Measurements from ENCODE around the gene ANKS1B. TPM values are rescaled to one million over a fixed set of nuclear protein-coding genes. Genes with fewer than 3 reads are reported as not detected.

ANKS1B gene
- total RNA-seq, 1 donor from 2014 or later, result 2.3 TPM

DNA sequence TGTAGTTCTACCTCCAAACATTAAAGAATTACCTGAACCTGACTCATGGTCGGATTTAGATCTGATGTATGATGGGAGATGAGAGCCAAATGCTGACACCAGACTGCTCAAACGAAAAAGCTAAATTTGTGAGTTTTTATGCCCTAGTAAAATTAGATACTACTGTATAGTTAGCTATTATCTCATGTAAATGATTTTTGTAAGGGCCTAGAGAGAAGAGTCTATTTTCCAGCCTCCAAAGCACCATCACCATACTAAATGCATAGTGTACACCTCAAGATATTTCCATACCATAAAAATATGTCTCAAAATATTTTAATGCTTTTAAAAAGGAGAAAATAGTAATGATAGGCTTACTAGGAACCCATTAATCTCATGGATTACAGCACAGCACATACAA lies 18.3 kb downstream of the ANKS1B start:
- Mint-ChIP-seq H3K27ac (ENCODE audit: unreplicated experiment) (no peak overlapping the region), H3K4me3 (ENCODE audit: unreplicated experiment) (no peak overlapping the region), H3K4me1 (ENCODE audit: low read depth) (no peaks in the 10 kb centered on the region), H3K27me3 (ENCODE audit: low read depth) (peaks cover 15% of the 10 kb centered on the region), H3K36me3 (ENCODE audit: low read depth) (no peaks in the 10 kb centered on the region), H3K9me3 (ENCODE audit: low read depth) (peaks cover 3% of the 10 kb centered on the region)
- no peak for DNase-seq (ENCODE audit: low spot score)
- TF ChIP-seq, protein P1, sequence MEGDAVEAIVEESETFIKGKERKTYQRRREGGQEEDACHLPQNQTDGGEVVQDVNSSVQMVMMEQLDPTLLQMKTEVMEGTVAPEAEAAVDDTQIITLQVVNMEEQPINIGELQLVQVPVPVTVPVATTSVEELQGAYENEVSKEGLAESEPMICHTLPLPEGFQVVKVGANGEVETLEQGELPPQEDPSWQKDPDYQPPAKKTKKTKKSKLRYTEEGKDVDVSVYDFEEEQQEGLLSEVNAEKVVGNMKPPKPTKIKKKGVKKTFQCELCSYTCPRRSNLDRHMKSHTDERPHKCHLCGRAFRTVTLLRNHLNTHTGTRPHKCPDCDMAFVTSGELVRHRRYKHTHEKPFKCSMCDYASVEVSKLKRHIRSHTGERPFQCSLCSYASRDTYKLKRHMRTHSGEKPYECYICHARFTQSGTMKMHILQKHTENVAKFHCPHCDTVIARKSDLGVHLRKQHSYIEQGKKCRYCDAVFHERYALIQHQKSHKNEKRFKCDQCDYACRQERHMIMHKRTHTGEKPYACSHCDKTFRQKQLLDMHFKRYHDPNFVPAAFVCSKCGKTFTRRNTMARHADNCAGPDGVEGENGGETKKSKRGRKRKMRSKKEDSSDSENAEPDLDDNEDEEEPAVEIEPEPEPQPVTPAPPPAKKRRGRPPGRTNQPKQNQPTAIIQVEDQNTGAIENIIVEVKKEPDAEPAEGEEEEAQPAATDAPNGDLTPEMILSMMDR (IDR thresholded peaks at IDR 0.05), result no peak

GRCh38 chr12:99960311-99960710 lies 24.4 kb downstream of the ANKS1B start:
- DNase-seq (ENCODE audit: low spot score), result no peak
- Mint-ChIP-seq H3K36me3 (ENCODE audit: low read depth) (no peaks in the 10 kb centered on the region), H3K9me3 (ENCODE audit: low read depth) (no peaks in the 10 kb centered on the region), H3K4me1 (ENCODE audit: low read depth) (no peaks in the 10 kb centered on the region), H3K27me3 (ENCODE audit: low read depth) (peaks cover 8% of the 10 kb centered on the region), H3K27ac (ENCODE audit: unreplicated experiment) (no peak overlapping the region), H3K4me3 (ENCODE audit: unreplicated experiment) (no peak overlapping the region)
- TF ChIP-seq, protein P1 (IDR thresholded peaks at IDR 0.05), result no peak

DNA sequence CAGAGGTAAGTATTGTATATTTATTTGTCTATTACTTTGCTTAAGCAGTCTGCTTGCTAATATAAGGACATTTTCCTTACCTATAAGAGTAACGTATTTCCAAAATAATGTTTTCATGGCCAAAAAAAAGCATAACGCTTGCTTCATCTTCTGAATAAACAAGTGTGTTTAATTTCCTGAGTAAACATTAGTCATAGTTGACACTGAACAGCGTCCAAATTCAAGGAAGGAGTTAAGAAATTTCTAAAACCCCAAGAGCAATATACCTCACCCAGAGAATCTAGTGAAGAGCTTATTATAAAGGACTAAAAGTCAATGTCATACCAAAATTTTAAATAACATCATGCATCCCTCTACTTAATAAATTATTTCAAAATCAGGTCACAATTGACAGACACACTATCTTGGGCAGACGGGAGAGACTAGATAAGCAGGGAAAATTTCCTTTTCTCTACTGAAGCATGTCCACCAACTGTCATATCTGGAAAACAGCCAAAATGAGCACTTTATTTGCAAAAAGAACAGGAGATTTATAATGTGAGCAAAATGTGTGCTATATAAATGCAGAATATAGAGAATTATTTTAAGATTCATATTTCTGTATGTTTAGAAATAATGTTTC lies 25.1 kb downstream of the ANKS1B start:
- H3K4me1 Mint-ChIP-seq (ENCODE audit: low read depth), result no peaks in the 10 kb centered on the region
- no peak overlapping the region for H3K4me3 Mint-ChIP-seq (ENCODE audit: unreplicated experiment)
- DNase-seq (ENCODE audit: low spot score), result no peak
- H3K27ac Mint-ChIP-seq (ENCODE audit: unreplicated experiment), result no peak overlapping the region
- no peaks in the 10 kb centered on the region for H3K9me3 Mint-ChIP-seq (ENCODE audit: low read depth)
- TF ChIP-seq, protein P1 (IDR thresholded peaks at IDR 0.05), result no peak
- peaks cover 11% of the 10 kb centered on the region for H3K27me3 Mint-ChIP-seq (ENCODE audit: low read depth)
- no peaks in the 10 kb centered on the region for H3K36me3 Mint-ChIP-seq (ENCODE audit: low read depth)

- H3K4me3 Mint-ChIP-seq (ENCODE audit: unreplicated experiment), result no peak overlapping the region
- no peaks in the 10 kb centered on the region for H3K4me1 Mint-ChIP-seq (ENCODE audit: low read depth)
- TF ChIP-seq, protein P1 (IDR thresholded peaks at IDR 0.05), result no peak
- DNase-seq (ENCODE audit: low spot score), result no peak
- peaks cover 2% of the 10 kb centered on the region for H3K36me3 Mint-ChIP-seq (ENCODE audit: low read depth)
- peaks cover 21% of the 10 kb centered on the region for H3K27me3 Mint-ChIP-seq (ENCODE audit: low read depth)
- H3K27ac Mint-ChIP-seq (ENCODE audit: unreplicated experiment), result no peak overlapping the region
- no peaks in the 10 kb centered on the region for H3K9me3 Mint-ChIP-seq (ENCODE audit: low read depth)
Observed at GRCh38 chr12:99957866-99958466, 26.8 kb downstream of the ANKS1B start.

DNA sequence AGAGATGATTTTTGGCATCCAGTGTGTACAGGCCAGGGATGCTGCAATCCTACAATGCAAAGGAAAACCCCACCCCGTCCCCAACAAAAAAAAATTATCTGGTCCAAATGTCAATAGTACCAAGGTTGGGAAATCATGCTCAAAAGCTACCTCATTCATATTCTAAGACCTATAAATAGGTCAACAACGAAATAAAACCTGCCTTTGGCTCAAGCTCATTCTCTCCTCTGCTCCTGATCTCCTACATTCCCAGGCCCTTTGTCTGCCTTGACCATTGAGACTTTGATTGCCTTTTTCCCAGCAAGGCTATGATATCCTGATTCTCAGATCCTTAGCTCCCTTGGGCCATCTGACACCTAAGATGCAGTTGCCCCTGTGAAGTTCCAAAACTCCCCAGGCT lies 30.0 kb downstream of the ANKS1B start:
- peaks cover 7% of the 10 kb centered on the region for H3K9me3 Mint-ChIP-seq (ENCODE audit: low read depth)
- DNase-seq (ENCODE audit: low spot score), result no peak
- TF ChIP-seq, protein P1 (IDR thresholded peaks at IDR 0.05), result no peak
- no peak overlapping the region for H3K27ac Mint-ChIP-seq (ENCODE audit: unreplicated experiment)
- peaks cover 2% of the 10 kb centered on the region for H3K36me3 Mint-ChIP-seq (ENCODE audit: low read depth)
- H3K27me3 Mint-ChIP-seq (ENCODE audit: low read depth), result peaks cover 30% of the 10 kb centered on the region
- H3K4me1 Mint-ChIP-seq (ENCODE audit: low read depth), result no peaks in the 10 kb centered on the region
- H3K4me3 Mint-ChIP-seq (ENCODE audit: unreplicated experiment), result no peak overlapping the region
